ENCODE results near the gene ATP5F1E. TPM values are rescaled to one million over a fixed set of nuclear protein-coding genes. Genes with fewer than 3 reads are reported as not detected.

The ATP5F1E gene
- total RNA-seq, 4 donors from 2014 or later: 35.8 to 90.0 (median 38.6) TPM

DNA sequence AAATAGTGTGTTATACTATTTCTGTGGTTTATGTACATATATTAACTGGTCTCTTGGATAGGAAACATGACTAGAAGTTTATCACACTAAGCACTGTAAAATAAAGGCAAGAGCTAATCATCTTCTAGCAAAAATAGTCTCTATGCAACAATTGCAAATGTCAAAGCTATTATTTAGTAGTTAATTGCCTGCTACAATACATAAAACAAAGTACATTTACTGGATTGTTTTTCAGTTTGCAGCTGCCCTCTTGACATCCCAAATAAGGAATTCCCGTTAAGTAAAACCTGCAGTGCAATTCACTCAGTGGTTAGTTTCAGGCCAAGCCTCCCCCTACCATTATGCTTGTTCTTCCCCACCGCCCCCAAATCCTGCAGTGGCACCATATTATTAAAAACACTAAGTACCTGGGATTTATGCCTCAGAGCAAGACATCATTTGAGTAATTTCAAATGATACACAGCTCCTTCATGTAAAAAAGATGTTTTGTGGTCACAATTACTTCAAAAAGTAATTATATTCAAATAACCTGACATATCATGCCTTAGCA is 1.6 kb upstream of the ATP5F1E start:
- TF ChIP-seq, protein P1, sequence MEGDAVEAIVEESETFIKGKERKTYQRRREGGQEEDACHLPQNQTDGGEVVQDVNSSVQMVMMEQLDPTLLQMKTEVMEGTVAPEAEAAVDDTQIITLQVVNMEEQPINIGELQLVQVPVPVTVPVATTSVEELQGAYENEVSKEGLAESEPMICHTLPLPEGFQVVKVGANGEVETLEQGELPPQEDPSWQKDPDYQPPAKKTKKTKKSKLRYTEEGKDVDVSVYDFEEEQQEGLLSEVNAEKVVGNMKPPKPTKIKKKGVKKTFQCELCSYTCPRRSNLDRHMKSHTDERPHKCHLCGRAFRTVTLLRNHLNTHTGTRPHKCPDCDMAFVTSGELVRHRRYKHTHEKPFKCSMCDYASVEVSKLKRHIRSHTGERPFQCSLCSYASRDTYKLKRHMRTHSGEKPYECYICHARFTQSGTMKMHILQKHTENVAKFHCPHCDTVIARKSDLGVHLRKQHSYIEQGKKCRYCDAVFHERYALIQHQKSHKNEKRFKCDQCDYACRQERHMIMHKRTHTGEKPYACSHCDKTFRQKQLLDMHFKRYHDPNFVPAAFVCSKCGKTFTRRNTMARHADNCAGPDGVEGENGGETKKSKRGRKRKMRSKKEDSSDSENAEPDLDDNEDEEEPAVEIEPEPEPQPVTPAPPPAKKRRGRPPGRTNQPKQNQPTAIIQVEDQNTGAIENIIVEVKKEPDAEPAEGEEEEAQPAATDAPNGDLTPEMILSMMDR (IDR thresholded peaks at IDR 0.05; ENCODE audit: low read depth): no peak

- TF ChIP-seq, protein P1 (IDR thresholded peaks at IDR 0.05; ENCODE audit: low read depth): no peak
Measured at GRCh38 chr20:59033093-59033492, 958 bp upstream of the ATP5F1E start.

DNA sequence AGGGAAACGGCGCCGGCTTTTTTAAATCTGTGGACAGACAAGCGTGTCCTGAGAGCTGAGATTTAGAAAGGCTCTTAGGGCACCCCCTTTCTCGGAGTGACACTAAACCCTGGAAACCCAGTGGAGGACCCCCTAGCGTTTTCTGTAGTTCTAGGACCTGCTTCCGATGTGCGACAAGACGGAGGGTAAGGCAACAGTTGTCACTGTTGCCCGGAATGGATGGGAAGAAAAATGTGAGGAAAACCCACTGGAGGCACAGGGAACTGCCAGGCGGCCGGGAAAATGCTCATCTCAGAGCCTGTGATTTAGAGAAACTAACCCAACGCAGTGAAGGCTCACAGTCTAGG is 551 bp upstream of the ATP5F1E start:
- TF ChIP-seq, protein P1 (IDR thresholded peaks at IDR 0.05; ENCODE audit: low read depth): no peak

GRCh38 chr20:59031564-59032022 is 542 bp downstream of the ATP5F1E start:
- TF ChIP-seq, protein P1 (IDR thresholded peaks at IDR 0.05; ENCODE audit: low read depth): no peak

DNA sequence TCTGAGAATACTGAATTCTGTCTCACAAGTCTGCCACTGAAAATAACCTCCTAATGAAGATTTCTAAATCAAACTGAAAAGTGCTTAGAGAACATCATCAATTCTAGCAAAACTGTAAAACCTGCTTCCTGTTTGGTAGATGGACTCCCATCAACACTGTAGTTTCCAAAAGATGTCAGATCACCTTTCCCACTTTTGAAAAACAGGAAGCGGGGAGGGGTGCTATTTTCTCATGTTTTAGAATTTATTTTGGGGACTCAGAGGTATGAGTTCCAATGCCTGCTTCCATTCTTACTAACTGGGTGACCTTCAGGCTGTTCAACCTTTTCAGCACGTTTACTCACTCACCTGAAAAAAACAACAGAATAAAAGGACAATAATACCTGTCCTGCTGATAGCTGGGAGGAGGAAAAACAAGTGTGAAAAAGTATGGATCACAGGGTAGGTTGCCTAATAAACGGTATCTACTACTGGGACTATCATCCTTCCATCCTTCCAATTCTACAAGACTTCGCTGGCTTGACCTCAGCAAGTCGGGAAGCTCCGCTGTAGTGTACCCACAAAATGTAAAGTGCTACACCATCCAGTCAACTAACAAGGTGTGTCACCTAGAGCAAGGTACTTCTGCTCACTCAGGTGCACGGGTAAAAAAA is 1.1 kb downstream of the ATP5F1E start:
- TF ChIP-seq, protein P1 (IDR thresholded peaks at IDR 0.05; ENCODE audit: low read depth): no peak

GRCh38 chr20:59028812-59029211 is 3.3 kb downstream of the ATP5F1E start:
- TF ChIP-seq, protein P1 (IDR thresholded peaks at IDR 0.05; ENCODE audit: low read depth): no peak

- TF ChIP-seq, protein P1 (IDR thresholded peaks at IDR 0.05; ENCODE audit: low read depth): no peak
Measured at GRCh38 chr20:59027741-59028320, 4.3 kb downstream of the ATP5F1E start.

All from subcutaneous adipose tissue (tissue), 4 donors.